DND-41 (cell line): Measurements from ENCODE around the gene SH2D3A.
"Not testable (repeated sequence)": the region's sequence is repeated elsewhere in the genome, so short reads cannot be mapped to it uniquely, and the experiment has no call there.

Experiments used
- ATAC-seq: fragments of 200-7000 bp; cut with Tn5 transposase; 3 replicates; pipeline ENCODE4 v1.9.1; 2021; ENCODE audit warnings: low read depth; ENCODE audit not compliant: insufficient read depth
- DNase-seq: peaks from one replicate; pipeline ENCODE4 v3.0.0-alpha.2; 2020
- H2AFZ ChIP-seq: 2 replicates; pipeline ENCODE4 v1.6.0; 2012; ENCODE audit warnings: low read depth, low read length
- H3K27ac ChIP-seq: 2 replicates; pipeline ENCODE4 v1.5.1; 2012; ENCODE audit warnings: low read length, inconsistent platforms
- H3K27me3 ChIP-seq: fragments of 200-600 bp; sonication (generic); 2 replicates; pipeline ENCODE4 v1.6.0; 2012; ENCODE audit warnings: low read length, mild to moderate bottlenecking, inconsistent platforms; ENCODE audit not compliant: insufficient read depth, poor library complexity
- H3K36me3 ChIP-seq: 2 replicates; pipeline ENCODE4 v1.5.1; 2012; ENCODE audit warnings: low read length, inconsistent platforms; ENCODE audit not compliant: insufficient read depth
- H3K4me1 ChIP-seq: 2 replicates; pipeline ENCODE4 v1.5.1; 2012; ENCODE audit warnings: mild to moderate bottlenecking, low read length; ENCODE audit not compliant: insufficient read depth
- H3K4me2 ChIP-seq: 2 replicates; pipeline ENCODE4 v1.6.0; 2012; ENCODE audit warnings: mild to moderate bottlenecking, moderate library complexity, low read length, inconsistent platforms; ENCODE audit not compliant: insufficient read depth
- H3K4me3 ChIP-seq, 2 experiments: fragments of 200-600 bp in 1 of 2; shearing (Covaris generic) in 1 of 2; 2 replicates each; pipeline ENCODE4 v1.5.1; 2012 to 2016; ENCODE audit warnings: inconsistent platforms in 2 of 2, low read length in 2 of 2, mild to moderate bottlenecking in 2 of 2, low read depth in 1 of 2, moderate library complexity in 1 of 2
- H3K79me2 ChIP-seq: 2 replicates; pipeline ENCODE4 v1.6.0; 2012; ENCODE audit warnings: low read length, inconsistent platforms; ENCODE audit not compliant: insufficient read depth
- H3K9ac ChIP-seq: 2 replicates; pipeline ENCODE4 v1.6.0; 2012; ENCODE audit warnings: low read depth, mild to moderate bottlenecking, inconsistent platforms, low read length, moderate library complexity
- H3K9me3 ChIP-seq: 2 replicates; pipeline ENCODE4 v1.5.1; 2012; ENCODE audit warnings: low read length, moderate library complexity, mild to moderate bottlenecking, inconsistent platforms; ENCODE audit not compliant: insufficient read depth, severe bottlenecking
- H4K20me1 ChIP-seq: 2 replicates; pipeline ENCODE4 v1.6.0; 2012; ENCODE audit warnings: low read length; ENCODE audit not compliant: insufficient read depth
- CTCF ChIP-seq: IDR thresholded peaks from 2 replicates; pipeline ENCODE4 v1.5.1; 2012; ENCODE audit warnings: borderline replicate concordance, low read length, moderate library complexity, mild to moderate bottlenecking; ENCODE audit not compliant: poor library complexity, severe bottlenecking; ENCODE audit errors: extremely low read depth
- EZH2 ChIP-seq: IDR thresholded peaks from 3 replicates; pipeline ENCODE4 v1.6.1; 2012; ENCODE audit warnings: borderline replicate concordance, low read depth, mild to moderate bottlenecking, moderate library complexity, low read length, inconsistent platforms; ENCODE audit not compliant: severe bottlenecking

The SH2D3A gene

GRCh38 chr19:6772028-6772865, 5.0 kb upstream of the SH2D3A start, which contains the start of gene VAV1:
VAV1 (plus strand) TSS chr19:6772708; CDS start chr19:6772808, 100 bp downstream.
- H3K36me3 ChIP-seq: peaks cover 17% of the 10 kb centered on the region
- H3K9me3 ChIP-seq: no peaks in the 10 kb centered on the region
- peaks cover 22% of the 10 kb centered on the region for H4K20me1 ChIP-seq
- H3K4me2 ChIP-seq: peak within 1 kb of the TSS; percentile 75
- H2AFZ ChIP-seq: peak within 1 kb of the TSS; percentile 62
- peak within 1 kb of the TSS; percentile 84 to 99 for H3K4me3 ChIP-seq
- H3K27me3 ChIP-seq: no peaks in the 10 kb centered on the region
- ATAC-seq (peak; percentile 82), DNase-seq (peak; percentile 92)
- peak within 1 kb of the TSS; percentile 92 for H3K27ac ChIP-seq
- TF ChIP-seq CTCF: peak; percentile 60
- TF ChIP-seq EZH2: no peak
- H3K79me2 ChIP-seq: peaks cover 45% of the 10 kb centered on the region
- peaks cover 28% of the 10 kb centered on the region for H3K4me1 ChIP-seq
- H3K9ac ChIP-seq: peak within 1 kb of the TSS; percentile 79

GRCh38 chr19:6771648-6772027, 4.4 kb upstream of the SH2D3A start:
- H3K27me3 ChIP-seq, DNase-seq, H3K9me3 ChIP-seq, H3K4me2 ChIP-seq, H3K4me3 ChIP-seq, H2AFZ ChIP-seq, H3K9ac ChIP-seq, ATAC-seq: not testable (repeated sequence)
- peaks cover 39% of the 10 kb centered on the region for H3K79me2 ChIP-seq
- peak overlapping the region; percentile 92; the same call in 1 of the 2 replicates for H3K27ac ChIP-seq
- peaks cover 17% of the 10 kb centered on the region; the same call in 1 of the 2 replicates for H4K20me1 ChIP-seq
- H3K4me1 ChIP-seq: peaks cover 34% of the 10 kb centered on the region
- H3K36me3 ChIP-seq: peaks cover 12% of the 10 kb centered on the region

GRCh38 chr19:6769006-6769619, 1.9 kb upstream of the SH2D3A start:
- DNase-seq: no peak

More at GRCh38 chr19:6769006-6769619, 1.9 kb upstream of the SH2D3A start:
- no peak overlapping the region for H3K9ac ChIP-seq
- peaks cover 28% of the 10 kb centered on the region for H3K4me1 ChIP-seq
- H3K27me3 ChIP-seq: no peaks in the 10 kb centered on the region
- ATAC-seq: no peak
- H3K4me3 ChIP-seq: no peak overlapping the region
- no peak overlapping the region for H2AFZ ChIP-seq
- H3K9me3 ChIP-seq: no peaks in the 10 kb centered on the region
- peaks cover 3% of the 10 kb centered on the region; the same call in 1 of the 2 replicates for H4K20me1 ChIP-seq
- H3K36me3 ChIP-seq: peaks cover 4% of the 10 kb centered on the region; the same call in 1 of the 2 replicates
- peaks cover 15% of the 10 kb centered on the region for H3K79me2 ChIP-seq
- H3K4me2 ChIP-seq: no peak overlapping the region
- TF ChIP-seq CTCF: no peak
- no peak for TF ChIP-seq EZH2
- H3K27ac ChIP-seq: no peak overlapping the region
